GM12874 (cell line): ENCODE results near the gene ST7.

Experiments used
- TF ChIP-seq, protein P1 (sequence below): IDR thresholded peaks from 2 replicates; pipeline ENCODE4 v1.5.1; 2011; ENCODE audit warnings: low read depth, mild to moderate bottlenecking, control low read depth, low read length, moderate library complexity; ENCODE audit not compliant: insufficient read depth

ST7 gene

DNA sequence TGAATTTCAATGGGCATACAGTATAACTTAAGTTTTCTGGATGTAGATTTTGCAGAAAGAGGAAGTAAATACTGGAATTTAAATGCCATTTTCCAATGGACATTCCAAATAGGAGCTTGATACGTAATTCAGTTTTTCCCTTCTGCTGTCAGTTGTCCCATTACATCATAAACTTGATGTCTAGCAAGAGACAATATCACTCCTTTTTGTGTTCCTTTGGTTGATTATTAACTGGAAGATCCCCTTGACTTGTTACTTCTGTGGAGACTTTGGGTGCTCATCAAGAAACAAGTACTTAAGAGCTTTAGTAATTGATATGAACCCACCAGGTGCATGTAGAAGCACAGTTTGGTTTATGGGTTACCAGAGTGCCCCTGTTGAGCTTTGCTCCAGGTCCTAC is 116.1 kb downstream of the ST7 start:
- TF ChIP-seq, protein P1, sequence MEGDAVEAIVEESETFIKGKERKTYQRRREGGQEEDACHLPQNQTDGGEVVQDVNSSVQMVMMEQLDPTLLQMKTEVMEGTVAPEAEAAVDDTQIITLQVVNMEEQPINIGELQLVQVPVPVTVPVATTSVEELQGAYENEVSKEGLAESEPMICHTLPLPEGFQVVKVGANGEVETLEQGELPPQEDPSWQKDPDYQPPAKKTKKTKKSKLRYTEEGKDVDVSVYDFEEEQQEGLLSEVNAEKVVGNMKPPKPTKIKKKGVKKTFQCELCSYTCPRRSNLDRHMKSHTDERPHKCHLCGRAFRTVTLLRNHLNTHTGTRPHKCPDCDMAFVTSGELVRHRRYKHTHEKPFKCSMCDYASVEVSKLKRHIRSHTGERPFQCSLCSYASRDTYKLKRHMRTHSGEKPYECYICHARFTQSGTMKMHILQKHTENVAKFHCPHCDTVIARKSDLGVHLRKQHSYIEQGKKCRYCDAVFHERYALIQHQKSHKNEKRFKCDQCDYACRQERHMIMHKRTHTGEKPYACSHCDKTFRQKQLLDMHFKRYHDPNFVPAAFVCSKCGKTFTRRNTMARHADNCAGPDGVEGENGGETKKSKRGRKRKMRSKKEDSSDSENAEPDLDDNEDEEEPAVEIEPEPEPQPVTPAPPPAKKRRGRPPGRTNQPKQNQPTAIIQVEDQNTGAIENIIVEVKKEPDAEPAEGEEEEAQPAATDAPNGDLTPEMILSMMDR: no peak

DNA sequence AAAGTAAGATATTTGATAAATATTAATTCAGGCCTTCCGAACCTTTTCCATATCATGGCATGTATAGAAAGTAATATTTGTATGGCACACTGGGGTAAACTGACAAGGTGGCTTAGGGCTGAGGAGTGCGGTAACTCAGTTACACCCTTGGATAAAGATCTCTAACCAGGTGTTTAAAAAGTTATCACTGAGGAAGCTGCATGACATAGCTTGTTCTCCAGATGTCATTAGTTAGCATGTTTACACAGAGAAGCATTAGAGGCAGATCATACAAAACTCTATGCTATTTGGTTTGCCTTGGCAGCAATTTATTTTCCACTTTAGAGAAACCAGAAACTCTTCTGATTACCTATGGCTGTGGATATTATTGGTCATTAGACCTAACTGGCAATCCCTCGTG is 118.2 kb downstream of the ST7 start:
- TF ChIP-seq, protein P1: no peak

DNA sequence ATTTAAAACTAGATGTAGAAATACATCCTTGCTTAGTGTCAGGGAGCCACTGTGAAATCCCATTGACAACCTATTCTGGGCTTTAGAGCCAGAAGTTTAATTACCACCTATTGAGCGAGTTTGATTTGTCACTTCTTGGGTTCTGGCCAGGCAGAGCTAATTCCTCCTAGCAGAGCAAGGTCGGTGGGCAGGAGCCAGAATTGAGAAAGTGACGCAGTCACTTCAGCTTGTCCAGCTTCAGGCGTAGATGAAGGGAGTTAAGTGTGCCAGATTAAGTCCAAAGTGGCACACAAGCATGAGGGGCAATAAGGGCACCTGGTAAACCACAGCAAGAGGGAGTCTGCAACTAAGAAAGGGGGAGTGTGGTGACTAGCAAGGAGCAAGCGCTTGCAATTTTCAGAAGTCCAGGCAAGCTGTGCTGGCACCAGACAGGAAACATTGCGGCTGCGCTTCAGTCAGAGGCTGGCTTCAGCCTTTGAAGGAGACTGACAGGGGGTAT is 119.4 kb downstream of the ST7 start:
- TF ChIP-seq, protein P1: no peak

DNA sequence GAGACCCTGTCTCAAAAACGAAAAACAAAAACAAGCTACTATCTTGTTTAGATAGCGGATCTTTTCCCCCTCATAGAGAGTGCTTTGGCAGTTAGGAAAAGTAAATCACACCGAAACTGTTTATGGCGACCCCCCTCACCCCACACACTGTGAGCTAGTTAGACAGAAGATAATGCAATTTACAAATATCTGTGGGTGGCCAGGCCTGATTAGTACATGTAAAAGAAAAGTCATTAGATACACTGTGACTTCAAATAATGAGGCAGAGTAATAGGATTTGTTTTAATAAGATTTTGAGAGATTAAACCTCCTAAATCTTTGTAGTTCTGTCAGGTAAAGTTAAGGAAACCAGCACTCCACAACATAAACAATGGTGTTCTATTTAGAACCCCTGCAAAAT is 121.1 kb downstream of the ST7 start:
- TF ChIP-seq, protein P1: no peak

DNA sequence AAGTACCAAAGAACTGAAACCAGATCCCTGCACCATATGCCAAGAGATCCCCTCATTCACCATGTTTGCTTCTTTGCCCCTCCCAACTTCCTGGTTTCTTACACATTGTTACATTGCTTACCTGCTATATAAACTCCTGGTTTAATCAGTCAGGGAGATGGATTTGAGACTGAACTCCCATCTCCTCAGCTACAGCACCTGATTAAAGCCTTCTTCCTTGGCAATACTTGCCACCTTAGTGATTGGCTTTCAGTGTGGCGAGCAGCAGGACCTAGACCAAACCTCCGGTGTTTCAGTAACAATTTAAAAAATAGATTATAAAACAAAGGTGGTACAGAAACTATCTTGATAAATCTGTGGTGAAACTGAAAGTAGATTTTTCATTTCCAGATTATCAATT is 122.6 kb downstream of the ST7 start:
- TF ChIP-seq, protein P1: no peak

DNA sequence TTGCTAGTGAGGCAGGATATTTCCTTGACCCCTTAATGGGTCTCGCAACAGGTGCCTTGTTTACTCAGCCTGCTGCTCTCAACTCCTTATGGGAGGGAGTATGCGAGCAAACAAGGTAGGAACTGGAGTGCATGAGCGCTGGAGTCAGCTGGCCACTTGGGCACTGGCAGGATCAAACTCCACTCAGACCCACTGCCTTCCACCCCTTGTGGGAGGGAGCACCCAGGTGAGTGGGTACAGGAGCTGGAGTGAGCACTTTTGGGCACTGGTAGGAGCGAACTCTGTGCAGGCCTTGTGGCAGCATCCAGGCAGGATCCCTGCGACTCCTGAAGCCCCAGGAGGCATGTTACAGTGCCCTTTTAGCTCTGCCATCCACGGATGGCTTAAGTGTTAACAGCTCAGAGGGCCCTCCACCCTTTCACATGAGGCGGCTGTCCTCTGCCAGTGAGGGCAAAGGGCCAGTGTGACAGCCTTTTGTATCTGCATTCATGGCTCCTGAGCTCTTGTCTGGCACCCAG is 123.2 kb downstream of the ST7 start:
- TF ChIP-seq, protein P1: no peak

DNA sequence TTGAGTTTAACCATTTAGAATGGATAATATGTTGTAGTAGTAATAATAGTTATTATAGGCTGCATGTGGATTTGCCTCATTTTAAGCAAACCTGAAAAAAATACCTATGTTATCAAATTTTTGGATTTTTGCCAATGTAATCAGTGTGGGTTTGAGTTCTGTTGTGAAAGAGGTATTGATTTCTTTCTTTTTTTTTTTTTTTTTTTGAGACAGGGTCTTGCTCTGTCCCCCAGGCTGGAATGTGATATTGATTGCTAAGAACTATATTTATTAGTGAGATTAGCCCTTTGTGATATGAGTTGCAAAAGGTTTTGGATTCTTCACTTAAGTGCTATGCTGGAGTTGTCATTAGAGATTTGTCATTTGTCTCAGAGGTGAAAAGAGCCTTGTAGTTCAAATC is 124.4 kb downstream of the ST7 start:
- TF ChIP-seq, protein P1: no peak
